CD4-positive, alpha-beta T cell (primary cell): Measurements from ENCODE around the gene PIEZO1. TPM values are rescaled to one million over a fixed set of nuclear protein-coding genes. Genes with fewer than 3 reads are reported as not detected.

Experiments
- ATAC-seq: fragments of 200-7000 bp; cut with Tn5 transposase; one replicate; pipeline ENCODE4 v1.10.0; 2022; ENCODE audit warnings: mild to moderate bottlenecking; ENCODE audit not compliant: poor library complexity
- CTCF ChIA-PET: fragments of 350-600 bp; sonication (Branson Sonifier 250); formaldehyde crosslinking; loops from one replicate; lab custom pipeline; 2021; ENCODE audit warnings: antibody characterized with exemption, inconsistent platforms; lab: Charles Lee
- POLR2A ChIA-PET: fragments of 350-600 bp; sonication (Branson Sonifier 250); formaldehyde crosslinking; loops from one replicate; lab custom pipeline; 2021; ENCODE audit warnings: antibody characterized with exemption, inconsistent platforms; lab: Charles Lee
- DNase-seq, 14 experiments: peaks; one replicate each; pipeline ENCODE4 v3.0.0-alpha.2; 2013 to 2020; ENCODE audit warnings: mixed read lengths in 2 of 14
- H3K27ac ChIP-seq, 2 donors: one replicate each; pipeline versions ENCODE4 v1.5.1 to v1.7.0; 2013; ENCODE audit warnings: low read length in 2 of 2, low read depth in 1 of 2, mild to moderate bottlenecking in 1 of 2
- H3K27me3 ChIP-seq, 2 experiments: 1 replicate in 1 of 2; 2 replicates in 1 of 2; pipeline versions ENCODE4 v1.6.1 to v1.7.0; 2013; ENCODE audit warnings: low read length in 2 of 2, control low read depth in 1 of 2, mild to moderate bottlenecking in 1 of 2, moderate library complexity in 1 of 2; ENCODE audit not compliant: insufficient read depth in 2 of 2, control insufficient read depth in 1 of 2
- H3K36me3 ChIP-seq: one replicate; pipeline ENCODE4 v1.6.1; 2013; ENCODE audit warnings: low read length, control low read depth; ENCODE audit not compliant: insufficient read depth
- H3K4me1 ChIP-seq: one replicate; pipeline ENCODE4 v1.6.1; 2013; ENCODE audit warnings: low read length, control low read depth; ENCODE audit not compliant: insufficient read depth
- H3K4me3 ChIP-seq: one replicate; pipeline ENCODE4 v1.5.1; 2013; ENCODE audit warnings: mild to moderate bottlenecking, low read length, moderate library complexity
- H3K9me3 ChIP-seq, 2 experiments: 1 replicate in 1 of 2; 2 replicates in 1 of 2; pipeline versions ENCODE4 v1.6.1 to v1.7.0; 2013; ENCODE audit warnings: low read length in 2 of 2, mild to moderate bottlenecking in 2 of 2, control low read depth in 1 of 2, moderate library complexity in 1 of 2; ENCODE audit not compliant: control insufficient read depth in 1 of 2, insufficient read depth in 1 of 2
- H3K27ac Mint-ChIP-seq: one replicate; pipeline ENCODE4 v1.8.0; 2020; ENCODE audit warnings: mixed read lengths
- H3K27me3 Mint-ChIP-seq: one replicate; pipeline ENCODE4 v1.8.0; 2021; ENCODE audit warnings: mixed read lengths
- H3K36me3 Mint-ChIP-seq: one replicate; pipeline ENCODE4 v1.8.0; 2021; ENCODE audit warnings: low read depth, mixed read lengths
- H3K4me1 Mint-ChIP-seq: one replicate; pipeline ENCODE4 v1.8.0; 2021; ENCODE audit warnings: low read depth, mixed read lengths
- H3K4me3 Mint-ChIP-seq: one replicate; pipeline ENCODE4 v1.8.0; 2020; ENCODE audit warnings: mild to moderate bottlenecking, mixed read lengths
- H3K9me3 Mint-ChIP-seq: one replicate; pipeline ENCODE4 v1.8.0; 2020; ENCODE audit warnings: mixed read lengths
- CTCF ChIP-seq: fragments of 200-600 bp; IDR thresholded peaks from one replicate; pipeline ENCODE4 v1.8.0; 2022; ENCODE audit warnings: antibody characterized with exemption, mild to moderate bottlenecking
- intact Hi-C, 2 experiments: fragments of 100-400 bp; cut with DNase I in 1 of 2; cut with micrococcal nuclease in 1 of 2; formaldehyde crosslinking; loops; one replicate each; pipeline versions ENCODE4 v1.15.1 to v1.9.0; 2023 to 2025; cut with DNase I, micrococcal nuclease
- total RNA-seq, 174 experiments: library from RNA in 2 of 174; stranded (reverse) in 2 of 174; gene quantifications; one replicate each; pipeline ENCODE4 v1.2.3 and lab custom pipeline; 2021 to 2026

The PIEZO1 gene
- total RNA-seq, 2 experiments from 2014 or later = 142 to 146 TPM

GRCh38 chr16:88686439-88687253 is 98.4 kb downstream of the PIEZO1 start, which contains the start of gene SNAI3:
TSS of gene SNAI3 (minus strand) at chr16:88686507. CDS start at chr16:88686406, 101 bp downstream.
- ATAC-seq (peak; percentile 78), DNase-seq (peak; percentile 63 to 90 (median 80))
- Histone ChIP-seq H3K4me1 (peaks cover 80% of the 10 kb centered on the region), H3K9me3 (no peaks in the 10 kb centered on the region), H3K27ac (peak within 1 kb of the TSS; percentile 29 to 56), H3K36me3 (peaks cover 6% of the 10 kb centered on the region), H3K27me3 (no peaks in the 10 kb centered on the region), H3K4me3 (peak within 1 kb of the TSS; percentile 77)
- H3K27ac Mint-ChIP-seq = peak within 1 kb of the TSS; percentile 80
- peak within 1 kb of the TSS; percentile 87 for H3K4me3 Mint-ChIP-seq
- intact Hi-C loops = loop anchor here (1.0 to 5.0 kb wide), 5 partner anchors 14 to 234 kb away; partner anchors contain the start of genes CYBA (in 2 of the 2), MVD (in 1 of the 2) and ZFPM1 (in 1 of the 2)
- H3K9me3 Mint-ChIP-seq = no peaks in the 10 kb centered on the region
- ChIA-PET CTCF (interaction anchor here (2.3 kb wide), 1 partner anchor 18 kb away, joined by 23 read pairs; the partner anchor contains the start of genes CTU2 and RNF166), POLR2A (interaction anchor here (0.8 to 4.7 kb wide), 6 partner anchors 11 to 116 kb away, joined by 3 to 71 read pairs (median 4); partner anchors contain the start of genes CTU2, CYBA, RNF166 and ZC3H18)
- H3K4me1 Mint-ChIP-seq = peaks cover 58% of the 10 kb centered on the region
- TF ChIP-seq CTCF = no peak
- H3K36me3 Mint-ChIP-seq = peaks cover 7% of the 10 kb centered on the region
- no peaks in the 10 kb centered on the region for H3K27me3 Mint-ChIP-seq

GRCh38 chr16:88686062-88686438 is 99.0 kb downstream of the PIEZO1 start:
- peak overlapping the region; percentile 87 for H3K4me3 Mint-ChIP-seq
- H3K4me3 ChIP-seq = peak overlapping the region; percentile 77
- intact Hi-C loops = loop anchor here (1.0 to 5.0 kb wide), 5 partner anchors 14 to 234 kb away; partner anchors contain the start of genes CYBA (in 2 of the 2), MVD (in 1 of the 2) and ZFPM1 (in 1 of the 2)
- H3K9me3 ChIP-seq = no peaks in the 10 kb centered on the region
- peaks cover 58% of the 10 kb centered on the region for H3K4me1 Mint-ChIP-seq
- ATAC-seq = peak; percentile 64
- H3K36me3 Mint-ChIP-seq = peaks cover 10% of the 10 kb centered on the region
- peaks cover 80% of the 10 kb centered on the region for H3K4me1 ChIP-seq
- peak overlapping the region; percentile 80 for H3K27ac Mint-ChIP-seq
- no peaks in the 10 kb centered on the region for H3K27me3 Mint-ChIP-seq
- CTCF ChIA-PET = interaction anchor here (1.3 to 2.3 kb wide), 2 partner anchors 19 to 22 kb away, joined by 18 to 23 read pairs; partner anchors contain the start of genes CTU2, MVD and RNF166
- H3K9me3 Mint-ChIP-seq = no peaks in the 10 kb centered on the region
- no peak for TF ChIP-seq CTCF
- H3K27ac ChIP-seq = peak overlapping the region; percentile 29 to 53
- no peaks in the 10 kb centered on the region for H3K27me3 ChIP-seq
- DNase-seq = peak in 11 of 14 experiments; percentile 33 to 80 (median 55)
- peaks cover 11% of the 10 kb centered on the region for H3K36me3 ChIP-seq
- POLR2A ChIA-PET = interaction anchor here (1.1 to 4.7 kb wide), 2 partner anchors 17 to 35 kb away, joined by 3 to 71 read pairs; partner anchors contain the start of genes CTU2, CYBA and RNF166
